ENCODE results near the gene PIK3AP1. TPM values are rescaled to one million over a fixed set of nuclear protein-coding genes. Genes with fewer than 3 reads are reported as not detected.
A peak's percentile ranks its signal among the peaks of the same experiment; 100 is the strongest.

The PIK3AP1 gene
- total and polyA plus RNA-seq, 2 of the 13 experiments (the other 11 are each of a cell fraction or from before 2014, with no cell fraction given): 3.6 to 13.8 TPM

DNA sequence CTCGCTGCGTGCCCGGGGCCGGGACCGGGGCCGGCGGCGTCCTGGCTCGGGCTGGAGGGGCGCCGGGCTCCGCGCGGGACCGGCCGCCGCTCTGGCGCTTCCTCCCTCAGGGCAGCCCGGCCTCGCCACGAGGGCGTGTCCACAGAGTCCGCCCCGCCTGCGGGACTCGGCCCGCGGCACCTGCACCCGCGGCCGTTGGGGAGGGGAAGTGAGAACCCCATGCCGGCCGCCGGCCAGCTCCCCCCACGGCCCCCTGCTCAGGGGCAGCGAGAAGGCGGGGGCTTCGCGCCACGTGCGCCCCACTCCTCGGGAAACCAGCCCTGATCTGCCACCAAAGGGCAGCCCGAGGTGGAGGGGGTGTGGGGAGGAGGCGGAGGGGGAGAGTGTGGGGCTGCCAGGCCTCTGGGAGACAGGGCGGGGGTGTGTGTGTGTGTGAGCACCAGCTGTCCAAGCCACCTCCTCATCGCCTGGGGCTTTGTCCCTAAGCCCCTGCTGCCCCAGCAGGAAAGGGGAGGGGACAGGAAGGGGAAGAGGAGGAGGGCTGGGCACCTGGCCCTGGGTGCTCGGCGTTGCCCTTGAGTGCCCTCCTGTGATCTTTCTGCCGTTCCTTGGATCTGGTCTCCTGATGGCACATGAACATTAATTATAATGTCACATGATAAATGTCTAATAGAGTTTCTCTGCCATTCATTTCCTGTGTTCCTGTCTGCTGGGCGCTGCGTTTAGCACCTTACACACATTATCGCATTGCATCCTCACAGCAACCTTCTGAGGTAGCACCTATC is at the start of gene PIK3AP1 (continued):
- TF ChIP-seq, protein P1, sequence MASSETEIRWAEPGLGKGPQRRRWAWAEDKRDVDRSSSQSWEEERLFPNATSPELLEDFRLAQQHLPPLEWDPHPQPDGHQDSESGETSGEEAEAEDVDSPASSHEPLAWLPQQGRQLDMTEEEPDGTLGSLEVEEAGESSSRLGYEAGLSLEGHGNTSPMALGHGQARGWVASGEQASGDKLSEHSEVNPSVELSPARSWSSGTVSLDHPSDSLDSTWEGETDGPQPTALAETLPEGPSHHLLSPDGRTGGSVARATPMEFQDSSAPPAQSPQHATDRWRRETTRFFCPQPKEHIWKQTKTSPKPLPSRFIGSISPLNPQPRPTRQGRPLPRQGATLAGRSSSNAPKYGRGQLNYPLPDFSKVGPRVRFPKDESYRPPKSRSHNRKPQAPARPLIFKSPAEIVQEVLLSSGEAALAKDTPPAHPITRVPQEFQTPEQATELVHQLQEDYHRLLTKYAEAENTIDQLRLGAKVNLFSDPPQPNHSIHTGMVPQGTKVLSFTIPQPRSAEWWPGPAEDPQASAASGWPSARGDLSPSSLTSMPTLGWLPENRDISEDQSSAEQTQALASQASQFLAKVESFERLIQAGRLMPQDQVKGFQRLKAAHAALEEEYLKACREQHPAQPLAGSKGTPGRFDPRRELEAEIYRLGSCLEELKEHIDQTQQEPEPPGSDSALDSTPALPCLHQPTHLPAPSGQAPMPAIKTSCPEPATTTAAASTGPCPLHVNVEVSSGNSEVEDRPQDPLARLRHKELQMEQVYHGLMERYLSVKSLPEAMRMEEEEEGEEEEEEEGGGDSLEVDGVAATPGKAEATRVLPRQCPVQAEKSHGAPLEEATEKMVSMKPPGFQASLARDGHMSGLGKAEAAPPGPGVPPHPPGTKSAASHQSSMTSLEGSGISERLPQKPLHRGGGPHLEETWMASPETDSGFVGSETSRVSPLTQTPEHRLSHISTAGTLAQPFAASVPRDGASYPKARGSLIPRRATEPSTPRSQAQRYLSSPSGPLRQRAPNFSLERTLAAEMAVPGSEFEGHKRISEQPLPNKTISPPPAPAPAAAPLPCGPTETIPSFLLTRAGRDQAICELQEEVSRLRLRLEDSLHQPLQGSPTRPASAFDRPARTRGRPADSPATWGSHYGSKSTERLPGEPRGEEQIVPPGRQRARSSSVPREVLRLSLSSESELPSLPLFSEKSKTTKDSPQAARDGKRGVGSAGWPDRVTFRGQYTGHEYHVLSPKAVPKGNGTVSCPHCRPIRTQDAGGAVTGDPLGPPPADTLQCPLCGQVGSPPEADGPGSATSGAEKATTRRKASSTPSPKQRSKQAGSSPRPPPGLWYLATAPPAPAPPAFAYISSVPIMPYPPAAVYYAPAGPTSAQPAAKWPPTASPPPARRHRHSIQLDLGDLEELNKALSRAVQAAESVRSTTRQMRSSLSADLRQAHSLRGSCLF (CRISPR knock-in tag; IDR thresholded peaks at IDR 0.05; ENCODE audit: borderline replicate concordance): no peak
- TF ChIP-seq SMC3 (IDR thresholded peaks at IDR 0.05; ENCODE audit: low read length) (no peak), ZNF713 (CRISPR knock-in tag; IDR thresholded peaks at IDR 0.05) (no peak), HES4 (CRISPR knock-in tag; IDR thresholded peaks at IDR 0.05; ENCODE audit: borderline replicate concordance) (no peak), TBL1XR1 (IDR thresholded peaks at IDR 0.05; ENCODE audit: borderline replicate concordance, low read length, partially characterized antibody) (no peak), ESRRA (CRISPR knock-in tag; IDR thresholded peaks at IDR 0.05; ENCODE audit: low read depth) (no peak; the same call in 1 of the 2 replicates), CBX2 (IDR thresholded peaks at IDR 0.05; ENCODE audit: low read depth, low read length) (no peak), CBX2 (CRISPR knock-in tag; IDR thresholded peaks at IDR 0.05; ENCODE audit: low read depth) (no peak), CC2D1A (CRISPR knock-in tag; IDR thresholded peaks at IDR 0.05) (no peak), KDM5B (CRISPR knock-in tag; IDR thresholded peaks at IDR 0.05; ENCODE audit: borderline replicate concordance) (no peak), ZNF776 (CRISPR knock-in tag; IDR thresholded peaks at IDR 0.05) (no peak), ZNF446 (CRISPR knock-in tag; IDR thresholded peaks at IDR 0.05) (no peak), SALL1 (CRISPR knock-in tag; IDR thresholded peaks at IDR 0.05) (no peak), SIX4 (CRISPR knock-in tag; IDR thresholded peaks at IDR 0.05) (no peak), ZNF549 (CRISPR knock-in tag; IDR thresholded peaks at IDR 0.05) (no peak), ZNF543 (CRISPR knock-in tag; IDR thresholded peaks at IDR 0.05) (no peak), ZFY (CRISPR knock-in tag; IDR thresholded peaks at IDR 0.05) (peak; percentile 37; the same call in 1 of the 2 replicates), DNMT1 (CRISPR knock-in tag; IDR thresholded peaks at IDR 0.05) (no peak)
- TF ChIP-seq, protein P2, sequence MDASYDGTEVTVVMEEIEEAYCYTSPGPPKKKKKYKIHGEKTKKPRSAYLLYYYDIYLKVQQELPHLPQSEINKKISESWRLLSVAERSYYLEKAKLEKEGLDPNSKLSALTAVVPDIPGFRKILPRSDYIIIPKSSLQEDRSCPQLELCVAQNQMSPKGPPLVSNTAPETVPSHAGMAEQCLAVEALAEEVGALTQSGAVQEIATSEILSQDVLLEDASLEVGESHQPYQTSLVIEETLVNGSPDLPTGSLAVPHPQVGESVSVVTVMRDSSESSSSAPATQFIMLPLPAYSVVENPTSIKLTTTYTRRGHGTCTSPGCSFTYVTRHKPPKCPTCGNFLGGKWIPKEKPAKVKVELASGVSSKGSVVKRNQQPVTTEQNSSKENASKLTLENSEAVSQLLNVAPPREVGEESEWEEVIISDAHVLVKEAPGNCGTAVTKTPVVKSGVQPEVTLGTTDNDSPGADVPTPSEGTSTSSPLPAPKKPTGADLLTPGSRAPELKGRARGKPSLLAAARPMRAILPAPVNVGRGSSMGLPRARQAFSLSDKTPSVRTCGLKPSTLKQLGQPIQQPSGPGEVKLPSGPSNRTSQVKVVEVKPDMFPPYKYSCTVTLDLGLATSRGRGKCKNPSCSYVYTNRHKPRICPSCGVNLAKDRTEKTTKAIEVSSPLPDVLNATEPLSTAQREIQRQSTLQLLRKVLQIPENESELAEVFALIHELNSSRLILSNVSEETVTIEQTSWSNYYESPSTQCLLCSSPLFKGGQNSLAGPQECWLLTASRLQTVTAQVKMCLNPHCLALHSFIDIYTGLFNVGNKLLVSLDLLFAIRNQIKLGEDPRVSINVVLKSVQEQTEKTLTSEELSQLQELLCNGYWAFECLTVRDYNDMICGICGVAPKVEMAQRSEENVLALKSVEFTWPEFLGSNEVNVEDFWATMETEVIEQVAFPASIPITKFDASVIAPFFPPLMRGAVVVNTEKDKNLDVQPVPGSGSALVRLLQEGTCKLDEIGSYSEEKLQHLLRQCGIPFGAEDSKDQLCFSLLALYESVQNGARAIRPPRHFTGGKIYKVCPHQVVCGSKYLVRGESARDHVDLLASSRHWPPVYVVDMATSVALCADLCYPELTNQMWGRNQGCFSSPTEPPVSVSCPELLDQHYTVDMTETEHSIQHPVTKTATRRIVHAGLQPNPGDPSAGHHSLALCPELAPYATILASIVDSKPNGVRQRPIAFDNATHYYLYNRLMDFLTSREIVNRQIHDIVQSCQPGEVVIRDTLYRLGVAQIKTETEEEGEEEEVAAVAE (CRISPR knock-in tag; IDR thresholded peaks at IDR 0.05; ENCODE audit: borderline replicate concordance): no peak
- TF ChIP-seq, protein P3, sequence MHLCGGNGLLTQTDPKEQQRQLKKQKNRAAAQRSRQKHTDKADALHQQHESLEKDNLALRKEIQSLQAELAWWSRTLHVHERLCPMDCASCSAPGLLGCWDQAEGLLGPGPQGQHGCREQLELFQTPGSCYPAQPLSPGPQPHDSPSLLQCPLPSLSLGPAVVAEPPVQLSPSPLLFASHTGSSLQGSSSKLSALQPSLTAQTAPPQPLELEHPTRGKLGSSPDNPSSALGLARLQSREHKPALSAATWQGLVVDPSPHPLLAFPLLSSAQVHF (CRISPR knock-in tag; IDR thresholded peaks at IDR 0.05): no peak
